Natural killer cell (primary cell): ENCODE data around the gene DPP4. TPM values are rescaled to one million over a fixed set of nuclear protein-coding genes. Genes with fewer than 3 reads are reported as not detected.

Experiments used
- ATAC-seq, 3 donors: fragments of 150-1000 bp in 2 of 3; fragments of 200-7000 bp in 1 of 3; cut with Tn5 transposase; 1 replicate in 1 of 3; 2 replicates in 2 of 3; pipeline ENCODE4 v1.10.0; 2021; ENCODE audit warnings: mild to moderate bottlenecking in 2 of 3, moderate library complexity in 2 of 3
- DNase-seq, 2 donors: peaks; one replicate each; pipeline versions ENCODE4 v3.0.0 to v3.0.0-alpha.2; 2013 to 2021; ENCODE audit warnings: mixed read lengths in 1 of 2
- H3K27ac ChIP-seq: one replicate; pipeline ENCODE4 v1.5.1; 2013; ENCODE audit warnings: mild to moderate bottlenecking, low read length
- H3K27me3 ChIP-seq: one replicate; pipeline ENCODE4 v1.6.1; 2013; ENCODE audit warnings: low read length; ENCODE audit not compliant: control insufficient read depth, insufficient read depth
- H3K36me3 ChIP-seq: one replicate; pipeline ENCODE4 v1.6.1; 2013; ENCODE audit warnings: low read length; ENCODE audit not compliant: control insufficient read depth, insufficient read depth
- H3K4me1 ChIP-seq: one replicate; pipeline ENCODE4 v1.6.1; 2013; ENCODE audit warnings: low read length; ENCODE audit not compliant: control insufficient read depth, insufficient read depth
- H3K4me3 ChIP-seq: one replicate; pipeline ENCODE4 v1.5.1; 2013; ENCODE audit warnings: low read length
- H3K9me3 ChIP-seq: one replicate; pipeline ENCODE4 v1.6.1; 2013; ENCODE audit warnings: low read length; ENCODE audit not compliant: control insufficient read depth, insufficient read depth
- H3K27ac Mint-ChIP-seq, 2 donors: one replicate each; pipeline ENCODE4 v1.8.0; 2022; ENCODE audit warnings: mild to moderate bottlenecking in 2 of 2, mixed read lengths in 2 of 2, moderate library complexity in 1 of 2
- H3K27me3 Mint-ChIP-seq, 2 donors: one replicate each; pipeline ENCODE4 v1.8.0; 2022; ENCODE audit warnings: low read depth in 2 of 2, mixed read lengths in 2 of 2
- H3K36me3 Mint-ChIP-seq: one replicate; pipeline ENCODE4 v1.8.0; 2022; ENCODE audit warnings: mixed read lengths
- H3K4me1 Mint-ChIP-seq, 2 donors: one replicate each; pipeline ENCODE4 v1.8.0; 2022; ENCODE audit warnings: mixed read lengths in 2 of 2
- H3K4me3 Mint-ChIP-seq: one replicate; pipeline ENCODE4 v1.8.0; 2022; ENCODE audit warnings: mild to moderate bottlenecking, moderate library complexity, mixed read lengths
- H3K9me3 Mint-ChIP-seq, 2 donors: one replicate each; pipeline ENCODE4 v1.8.0; 2022; ENCODE audit warnings: mixed read lengths in 2 of 2
- CTCF ChIP-seq: fragments of 200-600 bp; IDR thresholded peaks from one replicate; pipeline ENCODE4 v1.8.0; 2022; ENCODE audit warnings: antibody characterized with exemption
- WGBS: methylation state at CpG from one replicate; pipeline ENCODE4 v1.1.7; 2013; ENCODE audit warnings: missing lambda C conversion rate; ENCODE audit not compliant: insufficient coverage; 5-methylcytosine and 5-hydroxymethylcytosine counted together
- intact Hi-C: fragments of 100-400 bp; cut with micrococcal nuclease; formaldehyde crosslinking; loops from one replicate; pipeline ENCODE4 v1.14.2; 2022
- total RNA-seq, 4 donors: library from RNA; stranded (reverse); fragments of 120-200 nt in 1 of 4; gene quantifications; one replicate each; pipeline versions ENCODE4 v1.2.3 to v1.2.4, GENCODE V29; 2013 to 2022

Gene DPP4
- total RNA-seq, 3 donors from 2014 or later (not counting 1 experiment from before 2014, with no cell fraction given), result 1.8 to 2.3 (median 1.8) TPM

- no peak for TF ChIP-seq CTCF
- no peaks in the 10 kb centered on the region for H3K27me3 ChIP-seq
These were observed 32.1 kb upstream of the DPP4 start for GRCh38 chr2:162106146-162106551.

GRCh38 chr2:162103443-162104009, 29.5 kb upstream of the DPP4 start:
- H3K9me3 ChIP-seq, result no peaks in the 10 kb centered on the region
- H3K4me3 ChIP-seq, result no peak overlapping the region
- H3K27ac ChIP-seq, result no peak overlapping the region
- intact Hi-C loops, result no loop called here
- H3K36me3 ChIP-seq, result no peaks in the 10 kb centered on the region
- no peak overlapping the region for H3K4me3 Mint-ChIP-seq
- peaks cover 3 to 5% of the 10 kb centered on the region in 2 donors for H3K27me3 Mint-ChIP-seq
- 84% methylated on average over 3 of the region's 3 CpGs for WGBS
- no peaks in the 10 kb centered on the region for H3K4me1 ChIP-seq
- no peaks in the 10 kb centered on the region for H3K4me1 Mint-ChIP-seq
- no peak for TF ChIP-seq CTCF
- H3K9me3 Mint-ChIP-seq, result no peaks in the 10 kb centered on the region
- no peaks in the 10 kb centered on the region for H3K36me3 Mint-ChIP-seq
- no peak overlapping the region for H3K27ac Mint-ChIP-seq
- no peak for DNase-seq
- no peak for ATAC-seq
- H3K27me3 ChIP-seq, result no peaks in the 10 kb centered on the region

More at GRCh38 chr2:162106146-162106551, 32.1 kb upstream of the DPP4 start:
- Mint-ChIP-seq H3K4me1 (no peaks in the 10 kb centered on the region), H3K36me3 (no peaks in the 10 kb centered on the region), H3K27me3 (peaks cover 5% of the 10 kb centered on the region in 2 donors), H3K4me3 (no peak overlapping the region), H3K9me3 (no peaks in the 10 kb centered on the region), H3K27ac (no peak overlapping the region)
- Histone ChIP-seq H3K4me1 (no peaks in the 10 kb centered on the region), H3K4me3 (no peak overlapping the region), H3K36me3 (no peaks in the 10 kb centered on the region), H3K9me3 (no peaks in the 10 kb centered on the region), H3K27ac (no peak overlapping the region)
- WGBS, result 64% methylated on average over 3 of the region's 3 CpGs
- DNase-seq, result no peak
- ATAC-seq, result no peak
- intact Hi-C loops, result no loop called here

- no peaks in the 10 kb centered on the region for H3K4me1 ChIP-seq
- Mint-ChIP-seq H3K4me3 (no peak overlapping the region), H3K4me1 (no peaks in the 10 kb centered on the region), H3K9me3 (no peaks in the 10 kb centered on the region), H3K27ac (no peak overlapping the region), H3K36me3 (no peaks in the 10 kb centered on the region), H3K27me3 (peaks cover 3 to 5% of the 10 kb centered on the region in 2 donors)
- 67% methylated on average over 1 of the region's 1 CpG for WGBS
- ATAC-seq (no peak), DNase-seq (no peak)
- no peaks in the 10 kb centered on the region for H3K9me3 ChIP-seq
- no peaks in the 10 kb centered on the region for H3K36me3 ChIP-seq
- intact Hi-C loops, result no loop called here
- TF ChIP-seq CTCF, result no peak
- no peak overlapping the region for H3K4me3 ChIP-seq
- no peak overlapping the region for H3K27ac ChIP-seq
- H3K27me3 ChIP-seq, result no peaks in the 10 kb centered on the region
These were observed 26.6 kb upstream of the DPP4 start for GRCh38 chr2:162100579-162100978.

GRCh38 chr2:162099836-162100235, 25.8 kb upstream of the DPP4 start:
- Mint-ChIP-seq H3K27me3 (peaks cover 3 to 5% of the 10 kb centered on the region in 2 donors), H3K9me3 (no peaks in the 10 kb centered on the region), H3K27ac (no peak overlapping the region), H3K4me3 (no peak overlapping the region), H3K4me1 (no peaks in the 10 kb centered on the region), H3K36me3 (no peaks in the 10 kb centered on the region)
- Histone ChIP-seq H3K4me3 (no peak overlapping the region), H3K9me3 (no peaks in the 10 kb centered on the region), H3K36me3 (no peaks in the 10 kb centered on the region), H3K27me3 (no peaks in the 10 kb centered on the region), H3K27ac (no peak overlapping the region), H3K4me1 (no peaks in the 10 kb centered on the region)
- 96% methylated on average over 4 of the region's 5 CpGs for WGBS
- TF ChIP-seq CTCF, result no peak
- no peak for ATAC-seq
- intact Hi-C loops, result no loop called here
- DNase-seq, result no peak
